Measurements from ENCODE around the gene CHADL.

CHADL gene

DNA sequence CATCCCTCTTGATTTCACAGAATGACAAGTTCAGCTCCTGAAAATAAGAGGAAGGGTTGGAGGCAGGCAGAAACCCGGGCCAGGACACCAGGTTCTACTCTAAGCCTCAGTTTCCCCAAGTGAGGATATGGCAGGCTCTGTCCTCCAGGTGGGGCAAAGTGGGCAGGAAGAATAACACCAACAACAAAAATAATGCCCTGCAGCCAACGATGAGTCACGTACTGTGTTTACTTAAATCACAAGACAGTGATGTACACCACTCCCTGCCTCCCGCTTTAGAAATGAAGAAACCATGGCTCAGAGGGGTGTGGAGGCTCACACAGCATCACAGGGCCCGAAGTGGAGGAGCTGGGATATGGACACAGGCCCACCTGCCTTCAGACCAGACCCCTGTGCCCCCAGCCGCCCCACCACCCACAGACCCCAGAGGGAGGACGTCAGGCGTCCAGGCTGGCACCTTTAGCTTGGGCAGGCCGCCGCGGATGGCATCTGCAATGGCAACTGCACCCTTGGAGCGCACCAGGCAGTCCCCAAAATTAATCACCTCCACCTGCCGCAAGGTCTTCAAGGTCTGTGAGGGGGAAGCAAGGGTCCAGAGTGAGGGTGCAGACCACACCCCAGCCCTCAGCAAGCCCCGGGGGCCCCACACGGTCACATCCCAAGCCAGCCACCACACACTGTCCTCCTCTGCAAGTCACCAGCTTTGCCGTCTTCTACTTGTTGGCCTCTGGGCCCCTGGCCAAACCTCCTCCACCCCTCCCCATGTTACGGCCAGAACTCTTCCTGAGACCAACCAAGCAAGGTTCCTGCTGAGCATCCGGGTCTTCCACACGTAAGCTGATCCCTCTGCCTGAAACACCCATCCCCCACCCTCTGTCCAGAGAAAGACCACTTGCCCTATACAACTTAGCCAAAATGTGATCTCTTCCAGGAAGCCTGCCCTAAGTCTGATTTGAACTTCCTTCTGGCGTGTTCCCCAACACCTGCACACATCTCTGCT, 15.8 kb upstream of the CHADL start:
- DNase-seq, result no peak

DNA sequence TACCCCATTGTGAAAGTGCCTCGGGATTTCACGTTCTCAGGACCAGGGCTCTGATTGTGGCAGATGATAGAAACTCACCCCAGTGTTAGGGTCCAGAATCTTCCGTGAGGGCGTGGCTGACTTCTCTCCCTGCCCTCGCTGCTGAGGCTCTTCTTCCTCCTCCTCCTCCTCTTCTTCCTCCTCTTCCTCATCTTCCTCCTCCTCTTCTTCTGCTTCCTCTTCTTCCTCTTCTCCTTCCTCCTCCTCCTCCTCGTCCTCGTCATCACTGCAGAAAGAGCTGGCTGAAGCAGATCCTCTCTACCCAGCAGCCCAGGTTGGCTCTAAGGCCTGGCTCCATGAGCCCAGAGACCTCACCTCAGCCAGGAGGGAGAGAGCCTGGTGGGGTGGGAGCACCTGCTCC, 13.5 kb upstream of the CHADL start:
- DNase-seq, result no peak

DNA sequence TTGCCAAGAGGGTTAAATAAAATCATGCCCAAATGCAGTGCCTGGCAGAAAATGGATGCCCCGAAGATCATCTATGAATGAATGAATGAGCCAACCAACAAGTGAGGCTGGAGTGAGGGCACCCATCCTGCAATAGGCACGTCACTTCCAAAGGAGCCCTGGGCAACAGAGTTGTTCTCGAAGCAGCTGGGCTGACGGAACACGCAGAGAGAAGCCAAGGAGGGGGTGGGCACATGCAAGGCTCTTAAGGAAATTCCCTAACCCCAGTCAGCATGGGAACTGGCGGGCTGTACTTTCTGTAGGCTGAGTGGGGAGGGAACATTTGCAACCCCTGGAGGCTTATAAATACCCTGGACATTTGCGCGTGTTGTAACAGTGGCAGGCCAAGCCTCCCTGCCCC, 11.6 kb upstream of the CHADL start:
- DNase-seq, result no peak

DNA sequence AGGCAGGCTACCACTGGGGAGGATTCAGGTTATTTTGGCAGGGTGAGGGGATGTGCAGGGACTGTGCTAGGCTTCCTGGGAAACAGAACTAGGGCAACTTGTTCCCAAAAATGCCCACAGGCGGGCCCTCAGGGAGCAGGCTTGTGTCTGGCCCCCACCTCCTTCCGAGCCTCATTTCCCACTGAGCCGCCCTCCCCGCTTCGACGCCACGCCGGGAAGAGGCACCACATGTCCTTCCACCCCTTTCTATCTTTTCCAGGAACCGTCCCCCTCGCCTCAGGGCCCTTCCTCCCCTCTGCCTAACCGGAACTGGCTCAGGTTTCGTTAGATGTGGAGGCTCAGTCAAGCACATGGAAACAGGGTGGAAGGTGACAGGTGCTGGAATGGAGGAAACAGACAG, 9.4 kb upstream of the CHADL start:
- no peak for DNase-seq

DNA sequence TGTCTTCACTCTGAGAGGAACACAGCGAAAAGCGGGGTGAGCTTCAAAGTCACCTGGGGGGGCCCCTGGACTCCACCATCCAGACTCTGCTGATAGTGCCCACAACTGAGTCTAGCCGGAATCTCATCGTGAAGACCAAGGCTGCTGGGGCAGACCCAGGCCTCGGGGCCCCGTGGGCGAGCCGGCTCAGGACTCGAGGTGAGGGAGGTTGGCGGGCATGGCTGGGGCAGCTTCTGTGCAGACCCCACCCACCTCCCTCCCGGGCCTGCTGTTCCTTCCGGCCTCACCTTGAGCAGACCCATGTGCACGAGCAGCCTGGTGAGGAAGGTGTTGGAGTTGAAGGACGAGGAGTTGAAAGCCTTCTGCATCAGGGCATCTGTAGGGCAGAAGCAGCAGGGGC, 8.7 kb upstream of the CHADL start:
- DNase-seq, result no peak

DNA sequence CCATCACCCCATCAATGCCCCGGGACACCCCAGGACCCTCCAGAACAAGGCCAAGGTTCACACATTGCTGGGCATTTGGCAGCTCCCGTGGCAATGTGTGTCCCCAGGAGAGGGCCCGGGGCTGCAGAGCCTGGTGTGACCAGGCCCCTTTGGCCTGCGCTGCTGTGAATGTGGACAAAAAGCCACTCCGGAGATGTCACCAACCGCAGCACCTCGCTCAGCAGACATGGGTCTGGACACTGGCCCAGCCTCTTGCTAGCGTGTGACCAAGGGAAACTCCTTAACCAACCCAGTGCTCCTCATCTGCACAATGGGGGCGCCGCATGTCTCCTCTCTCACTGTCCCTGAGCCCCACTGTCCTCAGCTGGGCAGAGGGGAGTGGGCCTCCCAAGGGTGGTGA, 8.0 kb upstream of the CHADL start:
- no peak for DNase-seq

DNA sequence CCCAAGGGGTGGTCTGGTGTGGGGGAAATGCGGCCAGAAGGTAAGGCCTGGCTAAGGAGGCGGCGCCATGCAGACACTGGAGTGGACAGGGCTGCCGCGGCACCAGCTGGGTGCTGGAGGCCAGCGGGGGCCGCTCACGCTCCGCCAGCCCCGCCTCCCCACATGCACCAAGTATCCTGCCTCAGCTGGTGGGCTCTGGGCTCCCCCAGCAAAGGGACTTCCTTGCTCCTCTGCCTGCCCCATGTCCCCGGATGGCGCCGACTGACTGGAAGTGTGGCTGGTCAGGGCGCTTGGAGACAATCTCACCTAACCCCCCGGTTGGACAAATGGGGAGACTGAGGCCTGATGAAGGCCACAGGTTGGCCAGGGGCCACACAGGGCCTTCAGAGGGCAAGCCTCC, 7.6 kb upstream of the CHADL start:
- no peak for DNase-seq

DNA sequence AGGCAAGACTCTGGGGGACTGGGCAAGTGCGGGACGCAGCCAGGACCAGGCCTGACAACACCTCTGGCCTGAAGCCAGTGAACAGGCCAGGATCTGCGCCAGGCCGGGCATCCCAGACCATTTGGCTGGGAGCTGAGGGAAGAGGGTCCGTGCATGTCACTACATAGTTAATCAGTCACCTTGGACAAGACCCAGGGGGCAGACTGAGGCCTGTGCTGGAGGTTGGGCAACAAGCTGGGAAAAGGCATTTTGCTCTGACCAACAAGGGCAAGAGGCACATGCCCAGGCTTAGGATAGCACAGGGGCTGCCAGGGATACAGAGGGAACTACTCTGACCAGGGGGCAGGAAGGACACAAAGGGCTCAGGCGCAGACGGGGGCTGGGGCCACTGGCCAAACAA, 7.0 kb upstream of the CHADL start:
- no peak for DNase-seq

DNA sequence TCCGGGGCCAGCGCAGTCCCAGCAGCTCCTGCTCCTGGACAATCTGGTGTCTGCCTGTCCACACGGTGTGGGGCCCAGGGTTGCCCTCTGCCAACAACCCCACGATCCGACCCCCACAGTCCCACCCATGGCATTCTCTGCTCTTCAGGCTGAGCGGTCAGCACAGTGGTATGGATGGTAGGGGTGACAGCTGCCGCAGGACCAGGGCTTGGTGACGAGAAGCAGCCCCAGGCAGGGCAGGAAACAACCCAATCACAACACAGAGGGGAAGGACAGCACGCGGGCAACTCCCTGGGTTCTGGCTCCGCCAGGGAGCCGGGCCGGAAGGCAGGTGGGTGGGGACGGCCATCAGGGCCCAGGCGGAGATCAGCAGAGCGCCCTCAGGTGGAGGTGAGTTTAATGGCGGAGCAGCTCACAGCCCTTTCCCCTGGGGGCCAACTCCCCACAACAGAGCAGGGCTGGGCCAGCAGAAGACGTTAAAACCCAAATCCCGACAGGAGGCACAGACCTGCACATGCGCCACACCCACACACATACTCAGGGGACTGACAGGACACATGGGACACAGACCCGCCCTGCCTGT, 5.3 kb upstream of the CHADL start:
- DNase-seq, result no peak

DNA sequence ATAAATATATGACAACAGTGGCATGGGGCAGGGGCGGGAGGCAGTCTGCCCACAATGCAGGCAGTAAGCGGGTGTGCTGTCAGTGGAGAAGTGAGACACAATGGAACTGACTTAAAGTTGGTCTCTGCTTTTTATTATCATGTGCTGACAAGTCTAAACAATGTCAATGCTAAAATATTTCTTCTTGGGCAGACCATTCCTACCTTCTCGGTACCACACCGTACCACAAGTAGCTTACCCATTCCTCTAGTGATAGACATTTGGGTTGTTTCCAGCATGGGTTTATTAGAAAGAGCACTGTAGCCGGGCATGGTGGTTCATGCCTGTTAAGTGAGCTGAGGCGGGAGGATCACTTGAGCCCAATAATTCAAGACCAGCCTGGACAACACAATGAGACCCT, 2.6 kb upstream of the CHADL start:
- no peak for DNase-seq

DNA sequence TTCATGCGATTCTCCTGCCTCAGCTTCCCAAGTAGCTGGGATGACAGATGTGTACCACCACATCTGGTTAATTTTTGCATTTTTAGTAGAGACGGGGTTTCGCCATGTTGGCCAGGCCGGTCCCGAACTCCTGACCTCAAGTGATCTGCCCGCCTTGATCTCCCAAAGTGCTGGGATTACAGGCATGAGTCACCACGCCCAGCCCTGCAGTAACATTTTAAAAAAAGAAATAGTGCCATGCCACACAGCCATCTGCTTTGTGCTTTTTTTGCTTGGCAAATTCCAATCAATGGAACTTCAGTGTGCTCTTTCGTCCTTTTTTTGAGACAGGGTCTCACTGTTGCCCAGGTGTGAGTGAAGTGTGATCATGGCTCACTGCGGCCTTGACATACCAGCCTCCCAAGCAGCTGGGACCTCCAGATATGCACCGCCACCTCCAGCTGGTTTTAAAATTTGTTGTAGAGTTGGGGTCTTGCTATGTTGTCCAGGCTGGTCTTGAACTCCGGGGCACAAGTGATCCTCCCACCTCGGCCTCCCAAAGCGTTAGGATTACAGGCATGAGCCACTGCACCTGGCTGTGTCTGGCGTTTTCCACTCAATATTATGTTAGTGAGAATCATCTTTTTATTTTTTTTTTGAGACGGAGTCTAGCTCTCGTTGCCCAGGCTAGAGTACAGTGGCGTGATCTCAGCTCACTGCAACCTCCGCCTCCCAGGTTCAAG, 1.8 kb upstream of the CHADL start:
- no peak for DNase-seq

DNA sequence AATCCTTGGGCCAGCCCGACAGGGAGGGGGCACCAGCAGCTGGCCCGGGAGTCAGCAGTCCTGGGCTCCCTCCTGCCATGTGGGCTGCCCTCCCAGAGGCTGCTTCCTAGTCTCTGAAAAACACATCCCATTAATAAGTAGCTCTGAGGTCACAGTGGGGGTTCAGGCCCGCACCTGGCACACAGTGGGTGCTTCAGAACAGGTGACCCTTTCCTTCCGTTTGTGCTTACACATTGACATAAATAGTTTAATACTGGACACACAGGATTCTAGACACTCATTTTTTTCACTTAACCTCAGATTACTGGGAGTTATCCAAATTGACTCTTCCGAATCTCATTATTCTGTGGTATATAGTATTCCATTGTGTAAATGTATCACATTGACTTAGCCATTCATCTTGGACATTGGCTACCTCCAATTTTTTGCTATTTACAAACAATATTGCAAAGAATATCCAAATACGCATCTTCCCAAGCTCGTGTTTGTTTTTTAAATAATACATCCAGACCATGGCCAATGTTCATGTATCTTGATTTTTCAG, 474 bp upstream of the CHADL start:
- DNase-seq, result no peak

DNA sequence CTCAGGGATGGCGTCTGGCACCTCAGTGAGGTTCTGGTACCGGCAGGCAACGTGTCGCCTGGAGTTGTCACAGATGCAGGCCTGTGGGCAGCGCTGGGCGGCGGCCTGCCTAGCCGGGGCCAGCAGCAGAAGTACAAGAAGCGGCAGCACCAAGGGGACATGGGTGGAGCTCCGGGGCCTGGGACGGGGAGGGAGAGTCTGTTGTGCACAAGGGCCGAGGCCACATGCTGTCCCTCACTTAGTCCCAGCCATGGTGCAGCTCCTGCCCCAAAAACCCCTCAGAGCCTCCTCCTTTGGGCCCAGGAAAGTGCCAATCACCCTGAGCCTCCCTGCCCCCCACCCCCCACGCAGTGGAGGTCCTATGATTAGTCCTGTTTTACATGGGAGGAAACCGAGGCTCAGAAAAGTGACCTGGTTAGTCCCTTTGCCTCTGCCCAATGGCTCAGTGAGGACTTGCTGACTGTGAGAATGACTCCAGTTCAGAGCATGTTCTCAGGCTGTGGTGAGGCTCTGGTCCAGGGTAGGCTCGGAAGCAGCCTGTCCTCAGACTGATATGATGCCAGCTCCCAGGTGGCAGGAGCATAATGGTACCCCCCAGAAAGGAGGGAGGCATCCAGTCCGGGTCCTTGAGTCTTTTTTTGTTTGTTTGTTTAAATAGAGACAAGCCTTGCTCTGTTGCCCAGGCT, 1.1 kb downstream of the CHADL start:
- no peak for DNase-seq

DNA sequence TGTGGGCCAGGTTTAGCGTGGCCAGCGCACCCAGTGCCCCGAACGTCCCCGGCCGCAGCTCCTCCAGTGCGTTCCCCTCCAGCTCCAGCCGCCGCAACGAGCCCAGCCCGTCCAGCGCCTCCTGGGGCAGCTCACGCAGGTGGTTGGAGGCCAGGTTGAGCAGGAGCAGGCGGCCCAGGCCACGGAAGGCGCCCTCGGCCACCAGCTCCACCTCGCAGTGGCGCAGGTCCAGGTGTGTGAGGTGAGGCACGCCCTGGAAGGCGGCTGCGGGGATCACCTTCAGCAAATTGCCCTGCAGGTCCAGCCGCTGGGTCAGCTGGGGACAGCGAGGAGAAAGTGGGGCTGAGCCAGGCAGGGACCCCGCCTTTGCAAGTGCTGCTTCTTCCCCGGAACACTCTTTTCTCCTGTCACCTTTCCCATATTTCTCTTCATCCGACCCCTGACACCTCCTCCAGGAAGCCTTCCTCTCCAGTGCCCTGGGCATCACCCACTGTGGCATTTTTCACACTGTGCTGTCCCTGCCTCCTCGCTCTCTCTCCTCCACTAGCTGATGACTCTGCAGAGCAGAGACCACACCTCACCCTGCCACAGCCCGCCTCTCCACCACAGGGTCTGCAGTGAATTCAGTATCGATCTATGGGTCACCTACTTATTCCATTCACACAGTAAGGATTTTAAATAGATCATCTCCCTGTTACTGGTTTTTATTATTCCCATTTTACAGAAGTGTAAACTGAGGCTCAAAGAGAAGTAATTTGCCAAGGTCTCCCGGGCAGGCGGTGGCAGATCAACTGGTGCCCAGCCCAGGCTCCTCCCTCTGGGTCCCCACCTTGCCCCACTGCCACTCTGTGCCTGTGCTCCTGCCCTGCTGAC, 1.9 kb downstream of the CHADL start:
- DNase-seq, result no peak

DNA sequence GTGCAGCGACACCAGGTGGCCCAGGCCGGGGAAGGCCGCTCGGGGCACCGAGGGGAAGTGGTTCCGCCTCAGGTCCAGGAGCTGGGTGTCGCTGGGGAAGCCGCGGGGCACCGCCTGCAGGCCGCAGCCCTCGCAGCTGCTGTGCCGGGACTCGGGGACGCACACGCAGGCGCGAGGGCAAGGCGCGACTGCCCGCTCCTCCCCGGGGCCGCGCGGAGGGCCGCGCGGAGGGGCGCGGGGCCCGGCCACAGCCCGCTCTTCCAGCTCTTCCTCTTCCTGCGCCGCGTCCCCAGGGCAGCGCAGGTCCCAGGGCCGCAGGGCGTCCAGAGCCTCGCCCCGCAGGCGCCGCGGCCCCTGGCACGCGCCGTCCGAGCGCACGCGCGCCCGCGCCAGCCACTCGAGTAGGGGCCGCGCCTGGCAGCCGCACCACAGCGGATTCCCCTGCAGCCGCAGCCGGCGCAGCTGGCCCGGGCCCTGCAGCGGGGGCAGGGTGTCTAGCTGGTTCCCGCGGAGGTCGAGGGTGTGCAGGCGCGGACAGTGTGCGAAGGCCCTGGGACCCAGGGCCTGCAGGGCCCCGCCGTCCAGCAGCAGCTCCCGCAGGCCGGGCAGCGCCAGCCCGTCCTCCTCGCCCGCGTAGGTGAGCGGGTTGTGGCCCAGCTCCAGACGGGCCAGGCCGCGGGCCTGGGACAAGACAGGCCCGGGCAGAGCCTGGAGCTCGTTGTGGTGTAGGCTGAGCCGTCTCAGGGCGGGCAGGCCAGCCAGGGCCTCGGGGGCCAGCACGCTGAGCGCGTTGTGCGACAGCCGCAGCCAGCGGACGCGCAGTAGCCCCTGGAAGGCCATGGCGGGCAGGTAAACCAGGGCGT, 2.8 kb downstream of the CHADL start:
- peak; percentile 88 for DNase-seq

DNA sequence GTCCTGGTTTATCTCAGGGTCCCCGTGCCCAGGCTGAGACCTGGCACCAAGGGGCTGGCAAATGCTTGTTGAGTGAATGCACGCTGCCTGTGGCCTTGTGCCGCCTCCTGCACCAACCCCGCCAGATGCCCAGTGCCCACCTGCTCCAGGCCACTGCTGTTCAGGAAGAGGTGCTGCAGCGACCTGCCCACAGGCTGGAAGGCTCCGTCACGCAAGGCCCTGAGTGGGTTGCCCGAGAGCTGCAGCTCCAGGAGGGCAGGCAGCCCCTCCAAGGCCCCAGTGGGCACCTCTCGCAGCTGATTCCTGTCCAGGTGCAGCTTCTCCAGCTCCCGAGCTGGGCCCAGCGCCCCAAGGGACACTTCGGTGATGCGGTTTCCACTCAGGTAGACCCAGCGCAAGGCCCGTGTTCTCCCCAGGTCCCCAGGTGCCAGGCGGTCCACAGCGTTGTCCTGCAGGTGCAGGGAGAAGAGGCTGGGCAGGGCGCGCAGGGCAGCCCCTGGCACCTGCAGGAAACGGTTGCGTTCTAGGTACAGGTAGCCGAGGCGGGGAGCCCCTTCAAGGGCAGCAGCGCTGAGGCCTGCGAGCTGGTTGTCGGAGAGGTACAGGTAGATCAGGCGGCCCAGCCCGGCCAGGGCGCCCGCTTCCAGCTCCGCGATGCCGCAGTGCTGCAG, 3.6 kb downstream of the CHADL start:
- DNase-seq, result no peak

DNA sequence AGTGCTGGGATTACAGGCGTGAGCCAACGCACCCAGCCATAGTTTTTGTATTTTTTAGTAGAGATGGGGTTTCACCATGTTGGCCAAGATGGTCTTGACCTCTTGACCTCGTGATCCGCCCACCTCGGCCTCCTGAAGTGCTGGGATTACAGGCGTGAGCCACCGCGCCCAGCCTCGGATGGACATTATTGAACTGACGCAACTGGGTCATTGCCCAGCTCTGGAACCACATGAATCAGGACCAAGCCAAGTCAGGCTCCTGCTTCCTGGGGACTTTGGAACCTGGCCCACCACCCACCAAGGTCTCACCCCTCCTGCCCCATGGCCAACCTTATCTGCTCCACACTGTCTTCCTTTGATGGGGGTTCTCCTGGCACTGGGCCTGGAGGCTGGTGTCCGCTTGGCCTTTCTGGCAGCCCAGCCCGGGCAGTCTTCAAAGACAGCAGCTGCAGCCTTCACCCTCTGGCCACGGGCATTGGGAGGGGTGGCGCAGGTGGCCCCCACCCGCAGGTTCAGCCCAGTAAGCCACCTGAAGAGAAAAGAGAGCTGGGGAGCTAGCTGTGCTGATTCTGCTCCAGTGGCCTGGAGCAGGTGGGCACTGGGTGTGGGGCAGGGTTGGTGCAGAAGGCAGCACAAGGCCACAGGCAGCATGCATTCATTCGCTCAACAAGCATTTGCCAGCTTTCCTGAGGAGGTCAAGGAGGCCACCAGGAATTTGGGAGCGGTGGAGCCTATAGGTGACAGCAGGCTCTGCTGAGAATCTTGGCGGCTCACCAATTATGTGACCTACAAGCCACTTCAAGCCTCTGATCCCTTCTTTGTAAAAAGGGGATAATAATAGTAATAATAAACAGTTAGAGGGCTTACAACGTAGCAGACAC, 5.7 kb downstream of the CHADL start:
- DNase-seq, result no peak

DNA sequence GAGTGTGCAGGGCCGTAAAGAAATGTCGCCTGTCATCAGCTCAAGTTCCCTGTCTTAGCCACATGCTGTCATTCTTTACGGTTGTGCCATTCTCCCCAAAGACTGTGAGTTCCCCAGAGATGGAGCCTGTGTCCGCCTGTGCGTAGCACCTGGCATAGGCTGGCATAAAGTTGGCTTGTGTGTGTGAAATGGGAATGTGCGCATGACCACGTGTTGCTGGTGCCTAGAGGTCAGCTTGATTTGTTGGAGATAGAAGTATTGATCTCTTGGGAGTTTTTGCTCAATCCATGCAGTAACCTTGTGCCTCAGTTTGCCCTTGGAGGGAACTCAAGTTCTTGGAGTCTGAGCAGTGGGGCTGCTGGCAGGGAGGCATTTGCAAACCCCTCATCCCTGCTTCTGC, 9.4 kb downstream of the CHADL start:
- DNase-seq, result no peak

DNA sequence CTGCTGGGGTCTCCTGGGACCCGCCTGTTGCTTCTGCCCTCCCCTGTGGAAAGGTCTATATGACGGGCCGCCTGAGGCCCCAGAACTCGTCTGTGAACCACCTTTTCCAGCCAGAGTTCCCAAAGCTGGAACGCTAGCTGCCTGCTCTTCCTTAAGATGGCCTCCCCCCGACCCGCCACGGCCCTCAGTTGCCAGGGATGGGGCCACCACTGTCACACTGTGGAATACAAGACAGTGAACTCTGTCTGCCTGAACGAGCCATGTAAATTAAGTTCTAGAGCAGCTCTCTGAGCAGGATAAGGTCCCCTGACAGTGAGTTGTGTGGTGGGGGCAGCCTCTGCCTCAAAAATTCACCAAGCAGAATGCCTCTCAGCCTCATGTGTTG, 10.3 kb downstream of the CHADL start:
- no peak for DNase-seq
